ENCODE data around the gene POU2AF1.

DNA sequence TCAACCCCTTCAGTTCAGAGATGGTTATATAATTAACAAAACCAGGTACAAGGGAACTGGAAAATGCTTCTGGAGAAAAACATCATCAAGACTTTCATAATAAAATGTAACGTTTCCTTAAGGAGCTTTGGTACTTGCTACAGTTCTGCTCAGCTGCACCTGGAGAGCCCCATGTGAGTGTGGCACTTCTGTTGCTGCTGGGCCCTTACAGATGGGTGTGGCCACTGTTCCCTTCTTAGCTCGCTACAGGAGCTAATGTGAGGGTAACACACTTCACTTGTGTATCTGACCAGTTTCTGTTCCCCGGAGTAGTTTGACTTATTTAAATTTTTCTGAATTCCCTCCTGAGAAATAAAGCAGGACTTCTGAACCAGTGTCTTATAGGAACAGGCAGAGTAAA is 76.8 kb downstream of the POU2AF1 start:
- TF ChIP-seq, protein P1, sequence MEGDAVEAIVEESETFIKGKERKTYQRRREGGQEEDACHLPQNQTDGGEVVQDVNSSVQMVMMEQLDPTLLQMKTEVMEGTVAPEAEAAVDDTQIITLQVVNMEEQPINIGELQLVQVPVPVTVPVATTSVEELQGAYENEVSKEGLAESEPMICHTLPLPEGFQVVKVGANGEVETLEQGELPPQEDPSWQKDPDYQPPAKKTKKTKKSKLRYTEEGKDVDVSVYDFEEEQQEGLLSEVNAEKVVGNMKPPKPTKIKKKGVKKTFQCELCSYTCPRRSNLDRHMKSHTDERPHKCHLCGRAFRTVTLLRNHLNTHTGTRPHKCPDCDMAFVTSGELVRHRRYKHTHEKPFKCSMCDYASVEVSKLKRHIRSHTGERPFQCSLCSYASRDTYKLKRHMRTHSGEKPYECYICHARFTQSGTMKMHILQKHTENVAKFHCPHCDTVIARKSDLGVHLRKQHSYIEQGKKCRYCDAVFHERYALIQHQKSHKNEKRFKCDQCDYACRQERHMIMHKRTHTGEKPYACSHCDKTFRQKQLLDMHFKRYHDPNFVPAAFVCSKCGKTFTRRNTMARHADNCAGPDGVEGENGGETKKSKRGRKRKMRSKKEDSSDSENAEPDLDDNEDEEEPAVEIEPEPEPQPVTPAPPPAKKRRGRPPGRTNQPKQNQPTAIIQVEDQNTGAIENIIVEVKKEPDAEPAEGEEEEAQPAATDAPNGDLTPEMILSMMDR (IDR thresholded peaks at IDR 0.05; ENCODE audit: low read length) = no peak
- TF ChIP-seq EZH2phosphoT487 (IDR thresholded peaks at IDR 0.05; ENCODE audit: low read length) (no peak), EZH2 (optimal IDR thresholded peaks at IDR 0.05; ENCODE audit: low read depth, low read length) (no peak)

Measured in MM.1S (cell line).